Measurements from ENCODE around the gene HSF4.

DNA sequence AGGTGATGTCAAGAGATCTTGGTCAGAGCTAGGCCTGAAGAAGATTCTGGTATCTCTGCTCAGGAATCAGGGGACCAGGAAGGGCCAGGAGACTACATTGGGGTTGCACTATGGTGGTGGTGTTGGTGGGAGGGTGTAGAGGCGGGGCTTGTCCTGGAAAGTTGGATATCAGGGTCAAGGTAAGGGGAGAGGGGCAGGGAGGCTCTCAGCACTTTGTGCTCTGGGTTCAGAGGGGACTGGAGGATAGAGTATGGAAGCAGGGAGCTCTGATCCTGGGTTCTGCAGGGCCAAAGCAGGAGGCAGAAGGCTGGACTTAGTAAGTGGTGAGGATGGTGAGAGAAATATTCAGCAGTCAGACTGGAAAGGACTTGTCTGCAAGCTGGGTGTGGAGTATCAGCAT is 8.8 kb downstream of the HSF4 start:
- TF ChIP-seq, protein P1, sequence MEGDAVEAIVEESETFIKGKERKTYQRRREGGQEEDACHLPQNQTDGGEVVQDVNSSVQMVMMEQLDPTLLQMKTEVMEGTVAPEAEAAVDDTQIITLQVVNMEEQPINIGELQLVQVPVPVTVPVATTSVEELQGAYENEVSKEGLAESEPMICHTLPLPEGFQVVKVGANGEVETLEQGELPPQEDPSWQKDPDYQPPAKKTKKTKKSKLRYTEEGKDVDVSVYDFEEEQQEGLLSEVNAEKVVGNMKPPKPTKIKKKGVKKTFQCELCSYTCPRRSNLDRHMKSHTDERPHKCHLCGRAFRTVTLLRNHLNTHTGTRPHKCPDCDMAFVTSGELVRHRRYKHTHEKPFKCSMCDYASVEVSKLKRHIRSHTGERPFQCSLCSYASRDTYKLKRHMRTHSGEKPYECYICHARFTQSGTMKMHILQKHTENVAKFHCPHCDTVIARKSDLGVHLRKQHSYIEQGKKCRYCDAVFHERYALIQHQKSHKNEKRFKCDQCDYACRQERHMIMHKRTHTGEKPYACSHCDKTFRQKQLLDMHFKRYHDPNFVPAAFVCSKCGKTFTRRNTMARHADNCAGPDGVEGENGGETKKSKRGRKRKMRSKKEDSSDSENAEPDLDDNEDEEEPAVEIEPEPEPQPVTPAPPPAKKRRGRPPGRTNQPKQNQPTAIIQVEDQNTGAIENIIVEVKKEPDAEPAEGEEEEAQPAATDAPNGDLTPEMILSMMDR (conservative IDR thresholded peaks at IDR 0.05; ENCODE audit: low read depth, low read length): no peak
- TF ChIP-seq SMC3 (IDR thresholded peaks at IDR 0.05; ENCODE audit: low read depth, low read length) (no peak), CEBPB (IDR thresholded peaks at IDR 0.05; ENCODE audit: low read depth, low read length) (no peak), RCOR1 (IDR thresholded peaks at IDR 0.05; ENCODE audit: insufficient replicate concordance, low read length) (no peak), POLR2A (IDR thresholded peaks at IDR 0.05; ENCODE audit: low read depth, low read length) (no peak), MAZ (IDR thresholded peaks at IDR 0.05; ENCODE audit: borderline replicate concordance, low read depth, low read length) (no peak), CHD1 (IDR thresholded peaks at IDR 0.05; ENCODE audit: low read depth, low read length) (no peak), BHLHE40 (IDR thresholded peaks at IDR 0.05; ENCODE audit: low read depth, low read length) (no peak), RAD21 (IDR thresholded peaks at IDR 0.05; ENCODE audit: low read length) (no peak)
- TF ChIP-seq, protein P2, sequence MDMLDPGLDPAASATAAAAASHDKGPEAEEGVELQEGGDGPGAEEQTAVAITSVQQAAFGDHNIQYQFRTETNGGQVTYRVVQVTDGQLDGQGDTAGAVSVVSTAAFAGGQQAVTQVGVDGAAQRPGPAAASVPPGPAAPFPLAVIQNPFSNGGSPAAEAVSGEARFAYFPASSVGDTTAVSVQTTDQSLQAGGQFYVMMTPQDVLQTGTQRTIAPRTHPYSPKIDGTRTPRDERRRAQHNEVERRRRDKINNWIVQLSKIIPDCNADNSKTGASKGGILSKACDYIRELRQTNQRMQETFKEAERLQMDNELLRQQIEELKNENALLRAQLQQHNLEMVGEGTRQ (IDR thresholded peaks at IDR 0.05; ENCODE audit: low read depth, low read length): no peak
